HG03064 (cell line): ENCODE data around the gene FNDC3B.
A peak's percentile ranks its signal among the peaks of the same experiment; 100 is the strongest.

Experiments used
- ATAC-seq: cut with Tn5 transposase; IDR thresholded peaks from one replicate; pipeline ENCODE4 v1.9.1; 2021; ENCODE audit warnings: low read depth; ENCODE audit not compliant: unreplicated experiment

The FNDC3B gene

DNA sequence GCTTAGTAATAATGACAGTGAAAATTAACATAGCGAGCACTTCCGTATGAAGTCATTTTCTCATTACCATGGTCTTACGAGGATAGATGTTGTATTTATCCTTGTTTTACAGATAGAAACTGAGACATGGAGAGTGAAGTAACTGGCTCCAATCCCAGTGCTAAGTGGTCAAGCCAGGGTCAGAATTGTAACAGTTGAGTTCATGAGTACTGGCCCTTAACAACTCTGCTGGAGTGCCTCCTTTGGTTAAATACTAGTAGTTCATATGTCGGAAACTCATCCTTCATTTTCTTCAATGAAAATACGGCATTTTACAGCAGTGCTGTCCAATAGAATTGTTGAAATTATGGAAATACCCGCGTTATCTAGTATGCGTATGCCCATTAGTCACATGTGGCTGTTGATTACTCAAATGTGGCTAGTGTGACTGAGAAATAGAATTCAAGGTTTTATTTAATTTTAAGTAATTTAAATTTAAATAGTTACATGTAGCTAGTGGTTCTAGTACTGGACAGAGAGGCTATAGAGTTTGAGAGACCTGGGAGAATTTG lies 32.5 kb downstream of the FNDC3B start:
- ATAC-seq = no peak

DNA sequence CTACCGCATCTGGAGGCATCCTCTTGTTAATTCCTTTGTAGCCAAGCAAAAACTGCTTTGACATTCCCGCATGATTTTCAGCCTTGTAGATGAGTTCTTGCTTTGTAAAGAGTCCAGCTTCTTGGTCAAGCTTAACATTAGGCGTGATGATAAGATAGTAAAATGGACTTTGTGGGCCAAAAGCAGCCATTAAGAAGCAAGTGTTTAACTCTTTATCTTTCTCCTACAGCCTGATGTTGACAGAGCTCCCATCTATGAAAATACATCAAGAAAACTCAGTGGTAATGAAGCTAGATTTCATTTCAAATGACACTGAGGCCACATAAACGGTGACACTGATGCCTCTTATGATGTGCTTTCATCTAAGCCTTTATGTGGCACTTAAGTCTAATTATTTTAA lies 33.2 kb downstream of the FNDC3B start:
- ATAC-seq = no peak

DNA sequence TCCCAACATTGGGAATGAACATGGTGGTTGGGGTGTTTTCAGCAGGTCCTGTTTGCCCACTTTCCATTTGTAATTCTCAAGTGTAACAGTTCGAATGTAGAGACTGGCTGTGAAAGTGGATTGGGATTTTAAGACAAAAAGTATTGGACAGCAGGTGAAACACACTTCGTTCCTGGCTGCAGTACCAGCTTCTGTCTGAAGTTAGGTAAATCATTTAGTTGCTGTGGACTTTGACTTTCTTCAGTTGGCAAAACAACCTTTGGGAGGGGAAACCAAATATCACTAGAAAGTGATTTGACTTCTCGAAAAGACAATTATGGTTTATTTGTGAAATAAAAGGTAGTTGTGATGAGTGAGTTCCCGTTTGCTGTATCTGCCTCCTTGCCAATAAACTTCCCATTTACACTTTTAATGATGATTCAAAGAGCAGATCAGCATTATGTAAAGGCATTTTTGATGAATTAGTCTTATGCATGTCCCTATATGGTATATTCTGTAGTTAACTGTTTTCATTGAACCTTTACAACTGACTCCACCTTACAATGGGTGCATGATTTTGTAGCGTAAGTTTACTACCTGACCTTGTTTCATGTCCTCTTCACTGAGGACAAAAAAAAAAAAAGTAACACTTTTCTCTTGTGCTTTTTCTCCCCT lies 34.0 kb downstream of the FNDC3B start:
- no peak for ATAC-seq

DNA sequence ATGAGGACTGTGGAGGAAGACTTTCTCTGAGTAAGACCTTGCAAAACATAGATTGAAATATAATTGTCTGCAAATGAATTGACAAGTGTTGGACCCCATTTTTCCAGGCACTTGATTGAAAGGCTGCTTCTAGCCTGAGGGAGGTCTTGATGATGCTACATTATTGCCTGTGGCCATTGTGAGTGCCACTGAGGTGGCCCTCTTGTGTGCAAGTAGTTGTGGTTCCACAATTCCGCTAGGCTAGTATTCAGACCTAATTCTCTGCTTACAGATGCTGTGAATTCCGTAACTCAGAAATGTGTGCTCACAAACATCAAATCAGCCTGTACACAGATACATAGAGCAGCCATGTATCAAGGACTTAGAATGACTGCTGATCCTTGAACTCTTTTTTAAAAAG lies 34.7 kb downstream of the FNDC3B start:
- ATAC-seq = no peak

DNA sequence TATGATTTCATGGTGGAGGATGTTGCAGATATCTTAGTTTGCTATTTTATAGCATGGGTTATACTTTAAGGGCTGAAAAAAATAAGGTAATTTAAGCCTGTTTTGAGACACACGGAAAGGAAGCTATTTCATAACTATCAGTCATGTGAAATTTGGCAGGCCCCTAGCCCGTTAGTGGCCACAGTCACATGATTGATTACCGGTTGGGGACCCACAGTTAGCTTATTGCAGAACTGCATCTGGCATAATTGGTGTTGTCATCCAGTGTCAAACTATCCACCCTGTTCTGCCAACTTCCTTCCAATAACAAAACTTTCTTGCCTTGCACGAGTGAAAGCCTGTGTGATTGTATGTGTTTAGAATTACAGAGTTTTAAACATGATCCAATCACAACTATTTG lies 35.2 kb downstream of the FNDC3B start:
- ATAC-seq = no peak

DNA sequence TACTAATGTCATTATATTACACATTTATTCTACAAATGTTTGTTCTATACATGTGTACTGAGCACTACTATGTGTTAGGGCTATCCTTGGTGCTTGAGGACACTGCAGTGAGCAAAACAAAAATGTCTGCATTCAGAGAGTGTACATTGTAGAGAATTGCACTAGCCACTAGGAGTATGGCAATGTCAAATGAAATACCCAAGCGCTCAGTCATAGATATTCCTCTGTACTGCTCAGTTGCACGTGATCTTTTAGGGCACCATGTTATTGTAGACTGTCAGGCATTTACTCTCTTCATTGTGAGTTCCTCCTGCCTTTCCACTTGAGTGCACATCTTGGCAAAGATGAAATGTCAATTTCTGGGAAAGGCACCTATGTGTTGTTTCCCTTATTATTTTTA lies 36.8 kb downstream of the FNDC3B start:
- ATAC-seq = no peak

DNA sequence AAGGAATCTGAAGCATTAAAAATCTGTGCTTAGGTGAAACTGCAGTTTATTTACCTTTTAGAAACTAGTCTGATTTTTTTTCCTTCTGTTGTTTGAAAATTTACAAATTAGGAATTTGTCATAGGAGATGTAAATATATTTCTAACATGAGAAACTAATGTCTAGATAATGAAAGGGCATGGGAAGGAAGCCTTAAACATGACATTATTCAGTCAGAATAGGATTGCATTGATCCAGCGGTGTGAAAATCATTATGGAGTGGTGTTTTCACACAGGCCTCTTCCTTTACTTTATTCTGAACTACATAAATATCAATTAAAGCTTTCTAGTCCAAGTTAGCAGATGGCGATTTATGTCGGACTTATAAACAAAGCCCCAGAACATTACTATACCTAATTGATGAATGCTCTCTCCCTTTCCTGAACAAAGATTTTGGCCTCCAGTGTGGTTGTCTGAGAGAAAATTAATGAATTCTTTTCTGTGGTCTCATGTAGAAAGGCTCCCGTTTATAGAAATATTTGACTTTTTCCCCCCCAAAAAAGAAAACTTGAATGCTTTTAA lies 37.9 kb downstream of the FNDC3B start:
- no peak for ATAC-seq

DNA sequence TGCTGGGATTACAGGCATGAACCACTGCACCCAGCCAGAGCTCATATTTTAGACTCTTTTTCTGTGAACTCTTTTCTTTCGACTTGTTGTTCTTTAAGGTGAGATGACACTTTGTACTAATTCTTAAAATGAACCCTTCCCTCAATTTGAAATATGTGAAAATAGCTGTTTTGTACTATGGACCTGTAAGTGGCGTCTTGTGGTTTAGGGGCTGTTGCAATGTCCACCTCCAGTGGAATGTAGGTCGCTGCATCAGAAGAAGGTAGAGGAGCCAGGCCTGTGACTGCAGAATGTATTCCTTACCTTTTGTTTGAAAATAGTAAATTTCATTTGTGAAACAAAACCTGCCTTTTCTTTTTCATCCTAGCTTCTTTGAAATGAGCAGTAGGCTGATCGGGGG lies 38.9 kb downstream of the FNDC3B start:
- ATAC-seq = no peak

DNA sequence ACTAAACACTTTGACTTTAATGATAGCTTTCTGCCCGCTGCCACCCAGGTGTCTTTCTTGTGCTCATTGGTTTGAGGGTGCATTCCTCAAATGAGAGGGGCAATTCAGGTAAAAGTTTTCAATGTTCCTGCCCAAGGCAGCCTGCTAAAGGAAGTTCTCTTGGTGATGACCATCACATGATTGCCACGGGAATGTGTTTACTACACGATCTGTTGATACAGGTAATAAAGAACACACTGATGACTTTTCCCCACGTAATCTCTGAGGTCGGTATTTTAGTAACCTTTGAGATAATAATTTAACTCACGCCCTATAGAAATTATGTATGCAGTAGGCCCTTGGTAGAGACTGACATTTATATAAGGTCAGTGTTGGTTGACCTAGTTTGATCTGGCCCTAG lies 39.3 kb downstream of the FNDC3B start:
- ATAC-seq = no peak

DNA sequence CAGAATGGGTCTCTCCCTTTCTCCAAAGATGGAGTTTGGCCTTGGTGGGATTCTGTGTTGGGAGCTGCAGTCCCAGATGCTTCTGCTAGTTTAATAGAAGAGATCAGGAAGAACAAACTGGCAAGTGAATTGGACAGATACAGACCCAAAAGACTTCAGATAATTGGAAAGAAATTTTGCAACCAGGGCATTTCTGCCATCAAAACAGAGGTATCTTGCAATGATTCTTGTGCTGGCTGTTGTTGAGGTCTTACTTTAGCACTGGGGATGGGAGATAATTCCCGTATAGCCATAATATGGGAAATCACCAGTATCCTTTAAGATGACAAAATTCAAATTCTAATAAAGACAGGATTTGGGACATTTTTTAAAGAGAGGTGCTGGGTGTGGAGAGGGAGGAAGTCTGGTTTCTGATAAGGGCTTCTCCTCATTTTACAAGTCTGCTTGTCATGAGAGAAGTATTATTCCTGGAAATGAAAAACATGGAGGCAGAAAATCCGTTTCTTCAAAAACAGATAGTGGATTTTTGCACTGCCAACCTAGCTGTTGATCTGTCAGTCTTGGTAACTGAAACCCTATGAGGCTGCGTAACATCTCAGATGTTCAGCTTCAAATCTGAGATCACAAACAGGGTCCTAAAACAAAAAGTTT lies 40.1 kb downstream of the FNDC3B start:
- ATAC-seq = no peak

DNA sequence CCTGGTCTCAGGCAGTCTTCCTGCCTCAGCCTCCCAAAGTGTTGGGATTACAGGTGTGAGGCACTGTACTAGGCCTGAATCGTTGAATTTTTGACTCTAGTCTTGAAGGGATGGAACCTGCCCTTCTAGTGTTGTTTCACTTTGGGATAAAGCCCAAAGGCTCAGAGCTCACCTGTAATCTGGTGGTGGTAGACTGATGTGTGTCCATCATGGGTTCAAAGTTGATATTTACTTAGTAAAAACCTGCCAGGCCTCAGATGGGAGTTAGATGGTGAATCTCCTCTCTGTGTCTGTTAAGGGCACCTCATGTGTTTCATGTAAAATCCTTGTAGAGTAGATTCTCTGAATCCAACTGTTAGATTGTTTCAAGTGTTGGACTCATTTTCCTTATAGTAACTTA lies 41.1 kb downstream of the FNDC3B start:
- no peak for ATAC-seq

DNA sequence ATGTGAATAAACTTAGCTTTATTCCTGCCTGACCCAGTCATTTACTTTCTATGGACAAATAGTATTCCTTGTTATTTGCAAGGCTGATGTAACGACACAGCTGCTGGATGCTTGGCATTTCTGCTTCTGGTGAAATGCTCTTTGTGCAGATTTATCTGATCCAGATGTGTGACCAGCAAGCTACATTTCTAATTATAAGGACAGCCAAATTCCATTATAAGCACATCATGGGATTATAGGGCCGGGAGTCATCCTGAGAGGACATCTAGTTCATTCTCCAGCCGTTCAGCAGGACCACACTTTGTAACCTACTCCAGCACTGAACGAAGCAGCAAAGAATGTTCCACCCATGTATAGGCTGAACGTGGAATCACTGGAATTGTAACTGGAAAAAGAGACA lies 42.9 kb downstream of the FNDC3B start:
- ATAC-seq = no peak

DNA sequence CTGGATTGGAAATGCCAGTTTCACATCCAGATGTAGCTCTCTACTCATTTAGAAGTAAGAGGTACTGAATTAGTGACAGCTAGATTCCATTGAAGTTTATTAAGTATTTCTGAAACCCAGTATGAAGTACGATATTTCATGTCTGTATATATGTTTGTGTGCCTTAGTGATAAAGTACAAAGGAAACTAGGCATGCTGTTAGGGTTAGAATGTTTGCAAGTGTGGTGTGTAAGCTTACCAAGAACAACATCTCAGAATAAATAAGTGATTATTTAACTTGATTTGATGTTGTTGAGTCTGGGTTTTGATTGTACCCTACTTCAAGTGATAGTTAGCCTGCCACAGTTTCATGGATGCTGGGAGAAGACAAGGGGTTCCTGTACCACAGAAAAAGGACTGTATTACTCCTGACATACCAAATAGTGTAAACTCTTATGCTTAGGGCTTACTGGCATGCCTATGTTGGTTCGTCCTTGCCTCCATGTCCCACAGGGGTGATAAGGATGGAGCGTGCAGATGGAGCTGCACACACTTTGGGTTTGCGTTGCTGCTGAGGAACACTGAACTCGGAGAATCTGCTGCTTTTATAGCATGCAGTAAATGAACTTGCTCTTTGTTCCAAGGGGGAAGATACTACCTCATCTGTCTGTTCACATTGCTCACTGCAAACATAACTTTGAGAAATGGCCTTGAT lies 43.6 kb downstream of the FNDC3B start:
- ATAC-seq = no peak

DNA sequence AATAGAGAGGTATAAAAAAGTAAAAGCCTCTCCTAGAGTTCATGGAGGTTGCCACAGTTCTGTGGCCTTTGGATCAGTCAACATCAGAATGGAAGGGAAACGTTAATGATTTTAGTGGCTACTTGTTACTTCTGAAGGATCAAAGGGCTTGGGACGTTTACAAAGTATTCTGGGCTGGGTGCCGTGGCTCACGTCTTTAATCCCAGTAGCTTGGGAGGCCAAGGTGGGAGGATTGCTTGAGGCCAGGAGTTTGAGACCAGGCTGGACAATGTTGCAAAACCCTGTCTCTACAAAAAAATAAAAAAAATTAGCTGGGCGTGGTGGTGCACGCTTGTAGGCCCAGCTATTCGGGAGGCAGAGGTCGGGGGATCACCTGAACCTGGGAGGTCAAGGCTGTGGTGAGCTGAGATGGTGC lies 44.6 kb downstream of the FNDC3B start:
- ATAC-seq = no peak

DNA sequence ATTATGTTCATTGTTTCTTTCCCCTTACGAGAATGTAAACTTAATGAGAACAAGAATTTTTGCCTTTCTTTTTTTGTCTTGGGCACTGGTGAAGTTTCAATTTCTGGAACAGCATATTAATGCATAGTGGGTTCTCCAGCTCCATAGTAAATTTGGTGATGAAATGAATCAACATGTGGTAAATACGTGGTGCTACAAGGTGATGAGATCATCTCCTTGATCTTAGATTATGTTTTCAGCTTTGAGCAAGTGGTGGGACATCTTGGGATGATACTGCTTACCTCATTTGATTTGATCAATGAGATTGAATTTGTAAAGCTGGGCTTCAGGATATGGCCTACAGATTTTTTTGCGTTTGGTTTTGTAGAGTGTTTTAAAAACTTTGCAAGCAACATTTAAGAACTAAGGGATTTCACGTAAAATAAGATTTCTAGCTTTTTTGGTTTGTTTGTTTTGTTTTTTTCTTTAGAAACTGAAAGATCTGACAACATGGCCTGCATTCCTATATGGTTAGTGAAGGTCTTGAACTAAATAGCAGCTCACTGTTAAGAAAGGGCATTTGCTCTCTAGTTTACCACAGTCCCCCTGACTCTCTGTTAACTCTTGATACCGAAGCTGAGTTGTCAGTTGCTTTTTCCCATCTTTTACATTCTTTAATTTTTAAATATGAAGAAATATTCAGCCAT lies 45.6 kb downstream of the FNDC3B start:
- no peak for ATAC-seq

DNA sequence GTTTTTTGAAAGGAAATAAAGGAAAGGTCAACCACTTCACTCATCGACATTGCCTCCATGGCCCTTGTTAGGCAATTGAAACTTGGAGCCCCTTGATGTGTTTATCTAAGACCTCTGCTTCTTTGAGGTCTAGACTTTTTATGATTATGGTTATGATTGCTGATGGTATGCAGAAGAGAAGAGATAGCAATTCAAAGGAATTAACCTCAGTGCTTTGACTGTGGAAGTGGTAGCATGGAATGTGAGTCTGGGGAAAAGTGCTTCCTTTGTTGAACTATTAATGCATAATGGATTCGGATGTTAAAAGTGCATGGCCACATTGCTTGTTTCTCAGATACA lies 46.1 kb downstream of the FNDC3B start:
- ATAC-seq = no peak

DNA sequence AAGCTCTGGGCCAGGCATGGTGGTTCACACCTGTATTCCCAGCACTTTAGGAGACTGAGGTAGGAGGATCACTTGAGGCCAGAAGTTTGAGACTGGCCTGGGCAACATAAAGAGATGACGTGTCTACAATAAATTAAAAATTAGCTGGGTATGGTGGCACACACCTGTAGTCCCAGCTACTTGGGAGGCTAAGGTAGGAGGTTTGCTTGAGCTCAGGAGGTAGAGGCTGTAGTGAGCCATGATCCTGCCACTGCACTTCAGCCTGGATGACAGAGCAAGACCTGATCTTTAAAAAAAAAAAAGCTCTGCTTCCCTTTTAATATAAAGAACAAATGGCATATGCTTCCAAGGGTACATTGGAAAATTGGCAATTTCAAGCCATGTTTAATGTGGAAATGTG lies 46.7 kb downstream of the FNDC3B start:
- ATAC-seq = no peak

DNA sequence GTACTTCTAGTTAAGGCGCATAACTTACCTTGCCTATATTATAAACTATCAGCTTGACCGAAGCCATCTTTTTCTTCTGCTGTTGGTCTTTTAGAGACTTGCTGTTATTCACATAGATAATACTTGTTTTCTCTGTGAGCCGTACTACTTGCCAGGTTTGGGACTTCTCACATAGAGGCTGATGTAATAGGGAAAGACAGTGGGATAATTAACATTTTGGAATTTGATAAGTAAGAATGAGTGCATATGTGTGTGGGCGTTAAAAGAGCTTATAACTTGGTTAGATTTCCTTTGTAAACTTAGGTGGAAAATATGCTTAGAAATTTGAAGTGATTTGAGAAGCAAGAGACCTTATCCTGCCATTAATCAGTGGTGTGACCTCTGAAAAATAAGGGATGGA lies 47.8 kb downstream of the FNDC3B start:
- ATAC-seq = no peak

DNA sequence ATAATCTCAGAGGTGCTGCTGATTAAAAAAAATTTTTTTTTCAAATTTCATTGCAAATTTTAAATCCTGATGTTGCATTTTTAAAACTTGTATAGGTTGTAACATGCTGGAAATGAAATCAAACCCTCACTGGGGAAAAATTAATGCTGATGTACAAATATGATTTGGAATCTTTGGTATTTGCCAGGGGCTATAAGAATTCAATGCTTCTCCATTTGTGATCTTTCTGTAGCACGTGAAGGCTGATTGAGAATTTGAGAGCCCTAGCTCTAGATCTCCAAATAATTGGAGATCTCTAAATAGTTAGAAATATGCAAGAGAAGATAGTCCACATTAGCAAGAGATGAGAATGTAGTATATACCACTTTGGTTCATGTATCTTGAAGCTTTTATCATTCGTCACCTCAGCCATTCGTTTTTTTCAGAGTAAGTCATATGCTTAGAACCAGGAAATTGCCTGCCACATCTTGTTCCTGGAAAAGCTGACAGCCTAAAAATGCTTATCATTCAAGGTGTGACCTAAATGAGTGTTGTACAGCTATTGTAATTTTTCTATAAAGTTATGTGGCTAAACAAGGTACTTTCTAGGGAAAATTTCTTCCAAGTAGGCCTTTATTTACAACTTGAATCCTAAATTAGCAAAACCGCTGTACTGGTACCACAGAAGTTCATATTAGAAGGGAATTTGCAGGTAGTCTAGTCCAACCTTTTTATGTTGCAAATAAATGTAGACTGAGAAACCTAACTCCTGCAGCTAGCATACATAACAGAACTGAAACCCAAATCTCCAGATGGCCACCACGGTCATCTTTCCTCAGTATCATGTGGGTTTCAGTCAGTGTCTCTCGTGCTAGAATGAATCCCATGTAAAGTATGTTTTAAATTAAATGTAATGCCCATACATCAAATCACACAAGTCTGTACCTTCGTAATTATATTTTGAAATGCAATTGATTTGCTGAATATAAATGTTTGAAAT lies 48.5 kb downstream of the FNDC3B start:
- peak; percentile 71 for ATAC-seq

DNA sequence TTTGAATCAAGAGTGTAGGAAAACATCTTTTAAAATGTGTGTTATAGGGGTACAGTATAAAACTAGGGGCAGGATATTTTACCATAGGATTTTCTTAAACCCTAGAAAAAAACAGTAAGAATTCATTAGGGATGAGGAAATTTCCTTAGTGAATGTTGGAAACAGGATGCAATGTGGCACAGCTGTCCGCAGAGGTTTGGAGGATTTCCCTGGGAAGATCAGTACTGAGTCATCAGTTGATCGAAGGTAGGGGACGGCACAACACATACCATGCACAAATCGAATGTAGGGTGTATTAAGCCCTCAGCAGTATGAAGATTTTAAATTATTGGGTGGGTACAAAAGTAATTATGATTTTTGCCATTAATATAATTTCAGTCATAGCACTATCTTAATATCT lies 49.9 kb downstream of the FNDC3B start:
- ATAC-seq = no peak
